Astrocyte (in vitro differentiated cells and primary cell): ENCODE results near the gene OXER1. TPM values are rescaled to one million over a fixed set of nuclear protein-coding genes. Genes with fewer than 3 reads are reported as not detected.

Source experiments
- DNase-seq: peaks from one replicate; pipeline ENCODE4 v3.0.0-alpha.2; 2010; ENCODE audit warnings: low read depth
- FAIRE-seq: peaks from 2 replicates; lab custom pipeline; 2011; peaks lifted over from hg19 to GRCh38; lab: Jason Lieb, UNC
- H2AFZ ChIP-seq: 2 replicates; pipeline ENCODE4 v1.6.0; 2012; ENCODE audit warnings: low read depth, low read length, inconsistent platforms
- H3K27ac ChIP-seq: 2 replicates; pipeline ENCODE4 v1.5.1; 2011; ENCODE audit warnings: low read depth, low read length, inconsistent platforms
- H3K27me3 ChIP-seq: 2 replicates; pipeline ENCODE4 v1.6.0; 2011; ENCODE audit warnings: low read length, inconsistent platforms; ENCODE audit not compliant: insufficient read depth
- H3K36me3 ChIP-seq: 2 replicates; pipeline ENCODE4 v1.5.1; 2011; ENCODE audit warnings: low read length, inconsistent platforms; ENCODE audit not compliant: insufficient read depth
- H3K4me1 ChIP-seq: 2 replicates; pipeline ENCODE4 v1.5.1; 2011; ENCODE audit warnings: low read length, inconsistent platforms; ENCODE audit not compliant: insufficient read depth
- H3K4me2 ChIP-seq: 2 replicates; pipeline ENCODE4 v1.6.0; 2012; ENCODE audit warnings: low read length, inconsistent platforms
- H3K4me3 ChIP-seq: 2 replicates; pipeline ENCODE4 v1.5.1; 2011; ENCODE audit warnings: low read depth, mild to moderate bottlenecking, low read length, inconsistent platforms; ENCODE audit not compliant: insufficient read depth
- H3K79me2 ChIP-seq: 2 replicates; pipeline ENCODE4 v1.6.0; 2012; ENCODE audit warnings: mild to moderate bottlenecking, low read length, inconsistent platforms; ENCODE audit not compliant: insufficient read depth
- H3K9ac ChIP-seq: 2 replicates; pipeline ENCODE4 v1.6.0; 2012; ENCODE audit warnings: mild to moderate bottlenecking, low read length, inconsistent platforms
- H3K9me3 ChIP-seq: 2 replicates; pipeline ENCODE4 v1.5.1; 2012; ENCODE audit warnings: low read depth, mild to moderate bottlenecking, low read length, inconsistent platforms; ENCODE audit not compliant: insufficient read depth
- H4K20me1 ChIP-seq: 2 replicates; pipeline ENCODE4 v1.6.0; 2012; ENCODE audit warnings: low read length, inconsistent platforms; ENCODE audit not compliant: insufficient read depth
- H3K27ac Mint-ChIP-seq: one replicate; pipeline ENCODE4 v1.8.0; 2021; ENCODE audit warnings: mild to moderate bottlenecking, mixed read lengths; ENCODE audit not compliant: unreplicated experiment
- H3K27me3 Mint-ChIP-seq: one replicate; pipeline ENCODE4 v1.8.0; 2021; ENCODE audit warnings: low read depth, mixed read lengths; ENCODE audit not compliant: unreplicated experiment
- H3K36me3 Mint-ChIP-seq: one replicate; pipeline ENCODE4 v1.8.0; 2021; ENCODE audit warnings: low read depth, mixed read lengths; ENCODE audit not compliant: unreplicated experiment
- H3K4me1 Mint-ChIP-seq: one replicate; pipeline ENCODE4 v1.8.0; 2021; ENCODE audit warnings: low read depth, mixed read lengths; ENCODE audit not compliant: unreplicated experiment
- H3K4me3 Mint-ChIP-seq: one replicate; pipeline ENCODE4 v1.8.0; 2021; ENCODE audit warnings: mild to moderate bottlenecking, moderate library complexity, mixed read lengths; ENCODE audit not compliant: unreplicated experiment
- H3K9me3 Mint-ChIP-seq: one replicate; pipeline ENCODE4 v1.8.0; 2021; ENCODE audit warnings: mild to moderate bottlenecking, mixed read lengths; ENCODE audit not compliant: unreplicated experiment
- EZH2 ChIP-seq: IDR thresholded peaks from 2 replicates; pipeline ENCODE4 v1.6.1; 2012; ENCODE audit warnings: mild to moderate bottlenecking, low read length, inconsistent platforms; ENCODE audit not compliant: insufficient read depth
- total RNA-seq: library from RNA; stranded (reverse); gene quantifications from 2 replicates; pipeline ENCODE4 v1.2.1, GENCODE V29; 2021
- TF ChIP-seq, protein P1 (sequence below): IDR thresholded peaks from 2 replicates; pipeline ENCODE4 v1.5.1; 2011; ENCODE audit warnings: low read depth, mild to moderate bottlenecking, inconsistent platforms, low read length, moderate library complexity; ENCODE audit not compliant: insufficient read depth

The OXER1 gene
- total RNA-seq, 1 donor from 2014 or later, result 0.39 TPM

DNA sequence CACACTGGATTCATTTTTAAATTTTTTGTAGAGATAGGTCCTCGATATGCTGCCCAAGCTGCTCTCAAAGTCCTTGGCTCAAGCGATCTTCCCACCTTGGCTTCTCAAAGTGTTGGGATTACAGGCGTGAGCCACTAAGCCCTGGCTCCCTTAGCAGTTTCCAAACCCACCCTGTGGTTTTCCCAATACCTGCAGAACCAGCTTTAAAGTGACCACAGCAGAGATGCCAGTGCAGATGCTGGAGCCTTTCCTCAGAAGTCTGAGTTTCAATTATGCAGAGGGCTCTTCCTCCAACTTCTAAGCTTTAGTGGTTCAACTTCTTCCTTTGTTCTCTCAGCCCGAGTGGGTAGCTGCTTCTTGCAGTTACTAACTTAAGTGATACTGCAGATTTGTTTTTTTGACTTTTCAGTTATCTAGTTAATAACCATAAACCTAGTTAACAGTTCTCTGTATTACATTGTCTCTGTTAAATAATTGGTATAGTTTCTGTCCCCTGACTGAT lies 36.6 kb upstream of the OXER1 start:
- TF ChIP-seq, protein P1, sequence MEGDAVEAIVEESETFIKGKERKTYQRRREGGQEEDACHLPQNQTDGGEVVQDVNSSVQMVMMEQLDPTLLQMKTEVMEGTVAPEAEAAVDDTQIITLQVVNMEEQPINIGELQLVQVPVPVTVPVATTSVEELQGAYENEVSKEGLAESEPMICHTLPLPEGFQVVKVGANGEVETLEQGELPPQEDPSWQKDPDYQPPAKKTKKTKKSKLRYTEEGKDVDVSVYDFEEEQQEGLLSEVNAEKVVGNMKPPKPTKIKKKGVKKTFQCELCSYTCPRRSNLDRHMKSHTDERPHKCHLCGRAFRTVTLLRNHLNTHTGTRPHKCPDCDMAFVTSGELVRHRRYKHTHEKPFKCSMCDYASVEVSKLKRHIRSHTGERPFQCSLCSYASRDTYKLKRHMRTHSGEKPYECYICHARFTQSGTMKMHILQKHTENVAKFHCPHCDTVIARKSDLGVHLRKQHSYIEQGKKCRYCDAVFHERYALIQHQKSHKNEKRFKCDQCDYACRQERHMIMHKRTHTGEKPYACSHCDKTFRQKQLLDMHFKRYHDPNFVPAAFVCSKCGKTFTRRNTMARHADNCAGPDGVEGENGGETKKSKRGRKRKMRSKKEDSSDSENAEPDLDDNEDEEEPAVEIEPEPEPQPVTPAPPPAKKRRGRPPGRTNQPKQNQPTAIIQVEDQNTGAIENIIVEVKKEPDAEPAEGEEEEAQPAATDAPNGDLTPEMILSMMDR, result no peak
- TF ChIP-seq EZH2, result no peak
- Mint-ChIP-seq H3K9me3 (no peaks in the 10 kb centered on the region), H3K27ac (no peak overlapping the region), H3K27me3 (no peaks in the 10 kb centered on the region), H3K4me1 (peaks cover 8% of the 10 kb centered on the region), H3K4me3 (no peak overlapping the region), H3K36me3 (no peaks in the 10 kb centered on the region)
- no peak overlapping the region for H3K9ac ChIP-seq
- DNase-seq (no peak), FAIRE-seq (no peak)
- H4K20me1 ChIP-seq, result no peaks in the 10 kb centered on the region
- H2AFZ ChIP-seq, result no peak overlapping the region
- no peak overlapping the region for H3K4me2 ChIP-seq
- no peaks in the 10 kb centered on the region for H3K9me3 ChIP-seq
- H3K79me2 ChIP-seq, result no peaks in the 10 kb centered on the region
- H3K27ac ChIP-seq, result no peak overlapping the region
- no peaks in the 10 kb centered on the region for H3K4me1 ChIP-seq
- H3K36me3 ChIP-seq, result no peaks in the 10 kb centered on the region
- H3K27me3 ChIP-seq, result no peaks in the 10 kb centered on the region
- no peak overlapping the region for H3K4me3 ChIP-seq

DNA sequence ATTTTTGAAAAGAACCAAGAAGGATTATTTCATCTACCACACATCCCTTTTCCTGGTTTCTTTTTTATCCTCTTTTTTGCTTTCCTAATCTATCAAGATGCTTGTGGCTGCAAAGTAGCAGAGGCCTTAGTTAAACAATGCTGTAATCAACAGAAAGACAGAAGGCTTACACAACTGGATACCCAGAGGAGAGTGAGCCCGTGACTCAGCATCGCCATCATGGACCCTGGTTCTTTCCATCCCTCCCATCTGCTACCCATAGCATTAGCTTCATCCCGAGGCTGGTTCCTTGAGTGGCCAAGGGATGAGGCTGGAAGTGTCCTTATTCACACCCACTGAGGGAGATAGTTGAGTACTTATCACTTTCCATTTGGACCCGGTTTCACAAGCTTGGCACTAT lies 35.9 kb upstream of the OXER1 start:
- Mint-ChIP-seq H3K9me3 (no peaks in the 10 kb centered on the region), H3K4me1 (peaks cover 9% of the 10 kb centered on the region), H3K27me3 (no peaks in the 10 kb centered on the region), H3K27ac (no peak overlapping the region), H3K4me3 (no peak overlapping the region), H3K36me3 (no peaks in the 10 kb centered on the region)
- Histone ChIP-seq H3K9ac (no peak overlapping the region), H2AFZ (no peak overlapping the region), H3K4me2 (no peak overlapping the region), H3K27me3 (no peaks in the 10 kb centered on the region), H4K20me1 (no peaks in the 10 kb centered on the region), H3K9me3 (no peaks in the 10 kb centered on the region), H3K79me2 (no peaks in the 10 kb centered on the region), H3K4me3 (no peak overlapping the region), H3K27ac (no peak overlapping the region), H3K36me3 (no peaks in the 10 kb centered on the region), H3K4me1 (no peaks in the 10 kb centered on the region)
- DNase-seq, result no peak
- FAIRE-seq, result no peak
- no peak for TF ChIP-seq EZH2

DNA sequence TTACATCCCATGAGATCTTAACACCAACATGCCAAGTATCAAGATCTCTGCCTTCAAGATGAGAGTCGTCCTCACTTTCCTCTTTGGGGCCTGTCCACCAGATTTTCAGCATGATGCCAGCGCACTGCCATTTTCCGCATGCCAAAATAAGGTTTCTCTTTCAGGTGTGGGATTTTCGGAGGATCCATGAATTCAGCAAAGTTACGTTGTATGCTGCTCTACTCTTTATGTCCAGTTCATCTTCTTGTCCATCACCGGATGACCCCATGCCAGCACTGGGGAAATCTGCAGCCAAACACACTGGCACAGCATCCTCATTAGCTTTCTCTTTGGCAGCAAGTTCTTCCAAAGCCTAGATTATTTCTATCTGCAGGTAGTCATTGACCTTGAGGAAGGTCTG lies 33.3 kb upstream of the OXER1 start:
- H3K4me1 ChIP-seq, result peaks cover 4% of the 10 kb centered on the region
- DNase-seq (no peak), FAIRE-seq (no peak)
- H3K36me3 ChIP-seq, result no peaks in the 10 kb centered on the region
- H3K27me3 Mint-ChIP-seq, result peaks cover 2% of the 10 kb centered on the region
- H3K4me3 Mint-ChIP-seq, result no peak overlapping the region
- H3K27me3 ChIP-seq, result peaks cover 5% of the 10 kb centered on the region
- H3K27ac ChIP-seq, result no peak overlapping the region
- no peaks in the 10 kb centered on the region for H3K9me3 Mint-ChIP-seq
- no peaks in the 10 kb centered on the region for H3K79me2 ChIP-seq
- no peaks in the 10 kb centered on the region for H3K9me3 ChIP-seq
- no peak overlapping the region for H3K9ac ChIP-seq
- no peak overlapping the region for H3K4me3 ChIP-seq
- peaks cover 15% of the 10 kb centered on the region for H3K4me1 Mint-ChIP-seq
- no peaks in the 10 kb centered on the region for H3K36me3 Mint-ChIP-seq
- H3K4me2 ChIP-seq, result no peak overlapping the region
- H4K20me1 ChIP-seq, result no peaks in the 10 kb centered on the region
- no peak for TF ChIP-seq EZH2
- TF ChIP-seq, protein P1, result no peak
- H2AFZ ChIP-seq, result no peak overlapping the region
- no peak overlapping the region for H3K27ac Mint-ChIP-seq
